GM19023 (cell line): ENCODE results near the gene WDR3.

Experiments used
- ATAC-seq: cut with Tn5 transposase; IDR thresholded peaks from one replicate; pipeline ENCODE4 v1.9.1; 2021; ENCODE audit warnings: mild to moderate bottlenecking, moderate library complexity; ENCODE audit not compliant: unreplicated experiment

Gene WDR3

DNA sequence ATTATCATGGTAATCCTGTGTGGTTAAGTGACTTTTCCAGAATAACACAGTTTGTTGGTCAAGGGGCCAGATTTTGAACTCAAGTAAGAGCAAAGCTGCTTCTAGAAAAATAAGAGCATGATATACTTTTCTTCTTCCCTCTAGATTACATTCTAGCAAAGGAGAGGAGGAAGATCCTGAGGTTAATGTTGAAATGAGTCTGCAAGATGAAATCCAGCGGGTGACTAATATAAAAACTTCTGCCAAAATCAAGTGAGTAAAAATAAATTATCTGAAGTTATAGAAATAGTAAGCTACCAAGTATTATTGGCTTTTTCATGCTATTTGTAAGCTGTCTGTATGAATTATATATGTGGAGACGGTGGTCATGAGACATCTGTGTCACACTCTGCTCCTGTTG lies 12.8 kb downstream of the WDR3 start:
- ATAC-seq: no peak

GRCh38 chr1:117952386-117952785 lies 22.8 kb downstream of the WDR3 start:
- no peak for ATAC-seq

DNA sequence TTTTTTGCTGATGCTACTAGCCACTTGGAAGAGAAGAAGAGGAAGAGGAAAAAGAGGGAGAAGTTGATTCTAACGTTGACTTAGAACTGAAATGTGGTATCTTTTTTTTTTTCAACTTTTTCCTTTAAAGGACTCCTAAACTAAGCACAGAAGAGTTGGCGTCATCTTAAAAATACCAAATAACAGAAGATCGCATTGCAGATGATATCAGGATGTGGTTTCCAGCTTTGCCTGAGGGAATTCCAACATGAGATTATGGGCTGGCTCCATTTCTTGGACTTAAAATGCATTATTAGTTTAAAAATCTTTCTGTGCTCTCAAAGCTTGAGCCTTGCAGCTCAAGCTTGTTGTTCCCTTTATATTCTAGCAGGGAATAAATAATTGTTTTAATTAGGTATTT lies 29.8 kb downstream of the WDR3 start:
- no peak for ATAC-seq

- ATAC-seq: no peak
These were observed 34.9 kb downstream of the WDR3 start for GRCh38 chr1:117964290-117965038.

GRCh38 chr1:117967477-117967876 lies 37.9 kb downstream of the WDR3 start:
- no peak for ATAC-seq

DNA sequence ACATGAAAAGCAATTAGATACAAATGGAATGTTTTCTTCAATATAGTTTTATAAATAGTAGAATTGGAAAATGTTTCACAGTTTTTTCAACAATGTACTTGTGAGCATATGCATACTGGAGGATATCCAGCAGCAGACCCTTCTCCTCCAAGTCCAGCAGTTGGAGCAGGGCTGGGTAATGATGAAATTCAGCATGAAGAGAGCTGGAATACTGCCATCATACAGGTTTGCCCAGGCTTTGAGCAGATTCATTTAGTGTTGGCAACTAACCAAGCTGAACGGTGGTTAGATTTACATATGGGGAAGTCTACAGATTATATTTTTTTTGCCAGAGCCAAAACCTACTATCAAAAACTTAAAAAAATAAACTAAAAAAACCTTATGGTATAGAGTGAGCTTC lies 38.3 kb downstream of the WDR3 start:
- ATAC-seq: no peak

DNA sequence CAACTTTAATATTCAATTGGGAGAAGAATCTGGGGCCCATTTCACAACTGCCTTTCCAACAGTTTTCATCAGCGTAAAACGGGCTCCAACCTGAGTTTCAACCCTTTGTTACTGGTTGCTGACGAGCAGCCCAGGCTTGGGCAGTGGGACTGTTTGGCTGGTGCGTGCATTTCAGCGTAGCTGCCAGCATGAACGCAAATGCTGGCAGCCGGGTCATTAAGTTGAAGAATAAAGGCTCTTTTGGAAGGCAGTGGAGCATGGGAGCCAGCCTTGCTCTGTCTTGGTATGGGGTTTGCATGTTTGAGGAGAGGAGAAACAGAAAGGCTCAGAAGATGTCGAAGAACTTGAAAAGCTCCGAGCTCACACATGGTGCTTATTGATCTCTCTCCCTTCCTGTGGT lies 40.7 kb downstream of the WDR3 start:
- ATAC-seq: no peak

- no peak for ATAC-seq
These were observed 42.2 kb downstream of the WDR3 start for GRCh38 chr1:117971777-117972176.

GRCh38 chr1:117976381-117976780 lies 46.8 kb downstream of the WDR3 start:
- ATAC-seq: no peak

DNA sequence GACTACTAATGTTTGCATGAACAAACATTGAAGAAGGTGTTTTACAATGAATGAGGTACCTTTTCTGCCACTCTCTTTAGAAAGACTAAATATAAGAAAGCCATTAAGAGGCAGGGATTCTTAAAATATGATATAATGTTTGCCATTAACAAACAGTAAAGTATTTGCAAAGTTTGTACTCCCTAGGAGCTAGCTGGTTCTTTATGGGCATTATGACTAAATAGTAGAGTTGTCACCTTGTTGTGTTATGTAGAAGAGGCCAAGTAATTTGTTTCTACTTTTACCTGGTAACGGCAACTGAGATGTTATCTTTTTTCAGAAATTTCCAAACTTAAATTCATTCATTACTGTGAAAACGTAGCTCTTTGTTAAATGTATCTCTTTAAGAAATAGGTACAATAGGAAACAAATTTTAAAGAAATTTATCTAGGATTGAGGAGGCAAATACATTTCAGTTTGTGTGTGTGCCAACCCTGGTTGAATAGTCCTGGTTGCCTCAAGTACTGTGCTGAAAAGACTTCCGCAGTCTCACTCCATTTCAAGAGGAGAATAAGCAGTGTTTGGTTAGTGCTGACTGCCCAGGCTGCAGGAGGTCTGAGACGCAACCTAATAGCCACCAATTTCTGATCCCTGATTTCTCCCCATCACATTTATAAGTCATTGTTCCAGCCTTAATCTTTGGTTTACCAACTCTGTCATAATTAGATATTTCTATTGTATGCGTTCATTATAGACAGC lies 52.1 kb downstream of the WDR3 start:
- ATAC-seq: no peak

GRCh38 chr1:117985239-117985638 lies 55.7 kb downstream of the WDR3 start:
- ATAC-seq: no peak

DNA sequence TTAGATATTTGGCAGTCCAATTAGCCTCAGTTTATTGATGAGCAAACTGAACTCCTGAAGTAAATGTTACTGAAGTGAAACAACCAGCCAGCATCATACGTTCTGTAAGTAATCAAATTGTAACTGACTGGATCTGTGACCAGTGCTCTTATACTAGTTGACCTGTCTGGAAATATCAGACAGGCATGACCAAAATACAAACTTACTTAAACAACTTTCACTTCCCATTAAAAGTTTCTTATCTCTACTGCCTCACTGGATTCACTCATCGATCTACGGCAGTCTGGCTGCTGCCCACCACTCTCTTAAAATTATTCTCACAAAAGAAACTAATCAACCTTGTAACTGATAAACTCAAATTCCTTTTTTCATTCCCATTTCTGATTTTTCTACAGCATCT lies 56.4 kb downstream of the WDR3 start:
- no peak for ATAC-seq

- ATAC-seq: no peak
These were observed 74.8 kb downstream of the WDR3 start for GRCh38 chr1:118004312-118004711.

DNA sequence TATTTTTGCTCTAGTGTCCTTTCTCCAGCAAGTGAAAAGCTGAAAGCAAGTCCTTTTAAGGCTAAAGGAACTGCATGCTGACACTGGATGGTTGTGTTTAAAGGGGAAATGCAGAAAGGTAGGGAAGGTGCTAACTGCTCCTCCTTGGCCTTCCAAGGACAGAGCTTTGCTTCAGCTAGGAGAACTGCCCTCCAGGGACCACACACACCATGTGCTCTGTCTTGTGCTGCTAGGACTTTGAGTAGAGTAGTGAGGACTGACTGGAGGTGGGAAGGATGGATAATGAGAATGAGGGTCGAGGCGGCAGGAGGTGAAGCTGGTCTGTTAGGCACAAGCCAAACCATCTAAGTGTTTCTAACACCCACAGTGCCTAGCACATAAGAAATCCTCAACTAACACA lies 77.9 kb downstream of the WDR3 start:
- no peak for ATAC-seq

- ATAC-seq: no peak
These were observed 78.5 kb downstream of the WDR3 start for GRCh38 chr1:118008011-118008410.

DNA sequence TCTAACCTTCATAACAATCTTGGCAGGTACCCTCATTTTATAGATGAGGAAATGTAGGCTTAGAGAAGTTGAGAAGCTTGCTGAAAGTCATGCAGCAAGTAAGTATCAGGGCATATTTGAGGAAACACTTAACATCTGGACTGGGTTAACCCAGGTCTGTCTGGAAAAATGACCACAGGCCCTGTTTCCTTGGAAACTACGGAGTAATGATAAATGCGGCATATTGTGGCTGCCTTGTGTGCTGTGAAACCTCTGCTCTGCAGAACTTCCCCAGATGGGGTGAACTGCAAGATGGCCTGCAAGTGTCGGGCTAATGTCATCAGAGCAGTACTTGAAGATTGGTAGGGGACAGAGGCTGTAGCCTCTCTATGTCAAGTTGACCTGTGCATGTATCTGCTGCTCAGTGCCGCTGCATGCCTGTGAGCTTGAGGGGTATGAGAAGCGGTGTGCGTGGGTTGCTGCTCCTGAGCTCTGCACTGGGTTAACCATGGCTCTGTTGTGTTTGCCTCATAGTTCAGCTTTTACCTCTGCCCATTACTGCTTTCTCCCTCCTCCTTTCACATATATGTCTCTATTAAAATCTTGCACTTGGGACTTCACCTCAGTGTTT lies 83.1 kb downstream of the WDR3 start:
- no peak for ATAC-seq

DNA sequence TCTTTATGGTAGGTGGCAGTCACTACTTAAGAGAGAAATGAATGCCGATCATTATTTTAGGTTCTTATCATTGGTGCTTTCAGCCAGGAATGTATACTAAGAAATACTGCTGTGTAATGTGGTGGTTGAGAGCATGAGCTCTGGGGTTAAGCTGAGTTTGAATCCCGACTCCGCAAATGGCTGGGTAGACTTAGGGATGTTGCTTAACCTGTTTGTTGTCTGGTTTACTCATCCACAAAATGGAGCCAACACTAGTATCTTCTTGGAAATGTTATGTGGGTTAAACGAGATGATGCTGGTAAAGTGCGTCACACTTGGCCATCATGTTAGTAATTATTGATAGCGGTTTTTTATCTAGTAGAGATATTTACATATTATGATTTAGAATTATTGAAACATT lies 83.8 kb downstream of the WDR3 start:
- no peak for ATAC-seq

- no peak for ATAC-seq
These were observed 84.4 kb downstream of the WDR3 start for GRCh38 chr1:118013938-118014337.
